GM18505 (cell line): ENCODE data around the gene CFAP300.

Experiments
- ATAC-seq: cut with Tn5 transposase; IDR thresholded peaks from one replicate; pipeline ENCODE4 v1.9.1; 2021; ENCODE audit not compliant: unreplicated experiment
- POLR2A ChIP-seq: IDR thresholded peaks from 4 replicates; pipeline ENCODE4 v1.6.1; 2011; ENCODE audit warnings: borderline replicate concordance; ENCODE audit not compliant: insufficient read depth, insufficient read length; ENCODE audit errors: extremely low read depth

Gene CFAP300

GRCh38 chr11:102120437-102120973, 73.3 kb downstream of the CFAP300 start:
- no peak for TF ChIP-seq POLR2A

GRCh38 chr11:102121329-102121728, 74.1 kb downstream of the CFAP300 start:
- ATAC-seq, result no peak

More at GRCh38 chr11:102120437-102120973, 73.3 kb downstream of the CFAP300 start:
- ATAC-seq, result no peak

More at GRCh38 chr11:102121329-102121728, 74.1 kb downstream of the CFAP300 start:
- TF ChIP-seq POLR2A, result no peak
